Left ventricle myocardium inferior (tissue), 1 donor: ENCODE data around the gene HOXC10. TPM values are rescaled to one million over a fixed set of nuclear protein-coding genes. Genes with fewer than 3 reads are reported as not detected.

Experiments
- DNase-seq: peaks from one replicate; pipeline ENCODE4 v3.0.0-alpha.2; 2020
- H3K27ac ChIP-seq: fragments of 200-600 bp; replicated peaks from 2 replicates; pipeline ENCODE4 v1.8.0; 2021
- H3K27me3 ChIP-seq: fragments of 200-600 bp; 2 replicates; pipeline ENCODE4 v1.8.0; 2021; ENCODE audit warnings: low read depth
- H3K36me3 ChIP-seq: fragments of 200-600 bp; 2 replicates; pipeline ENCODE4 v1.8.0; 2021
- H3K4me1 ChIP-seq: fragments of 200-600 bp; 2 replicates; pipeline ENCODE4 v1.8.0; 2021
- H3K4me3 ChIP-seq: fragments of 200-600 bp; 2 replicates; pipeline ENCODE4 v1.8.0; 2021; ENCODE audit warnings: mild to moderate bottlenecking, moderate library complexity
- H3K9me3 ChIP-seq: fragments of 200-600 bp; replicated peaks from 2 replicates; pipeline ENCODE4 v1.8.0; 2021
- intact Hi-C: fragments of 100-400 bp; cut with micrococcal nuclease; formaldehyde crosslinking; loops from one replicate; pipeline ENCODE4 v1.11.0; 2022
- total RNA-seq: library from RNA; stranded (reverse); fragmentation: NEBNext Ultra II Directional; extraction: Animal tissue kit (Norgen Biotek cat#: 25700); gene quantifications from one replicate; pipeline ENCODE4 v1.2.1, GENCODE V29; 2021
- TF ChIP-seq, protein P1 (sequence below): fragments of 200-600 bp; IDR thresholded peaks from 2 replicates; pipeline ENCODE4 v1.8.0; 2021; ENCODE audit warnings: antibody characterized with exemption, mild to moderate bottlenecking, borderline replicate concordance
- donor health status: DM: no; HTN: yes; CAD: no; lungs with severe emphysema.

The HOXC10 gene
- total RNA-seq, 1 donor from 2014 or later: not detected

DNA sequence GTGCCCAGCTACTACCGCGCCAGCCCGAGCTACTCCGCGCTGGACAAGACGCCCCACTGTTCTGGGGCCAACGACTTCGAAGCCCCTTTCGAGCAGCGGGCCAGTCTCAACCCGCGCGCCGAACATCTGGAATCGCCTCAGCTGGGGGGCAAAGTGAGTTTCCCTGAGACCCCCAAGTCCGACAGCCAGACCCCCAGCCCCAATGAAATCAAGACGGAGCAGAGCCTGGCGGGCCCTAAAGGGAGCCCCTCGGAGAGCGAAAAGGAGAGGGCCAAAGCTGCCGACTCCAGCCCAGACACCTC lies 697 bp downstream of the HOXC10 start:
- TF ChIP-seq, protein P1, sequence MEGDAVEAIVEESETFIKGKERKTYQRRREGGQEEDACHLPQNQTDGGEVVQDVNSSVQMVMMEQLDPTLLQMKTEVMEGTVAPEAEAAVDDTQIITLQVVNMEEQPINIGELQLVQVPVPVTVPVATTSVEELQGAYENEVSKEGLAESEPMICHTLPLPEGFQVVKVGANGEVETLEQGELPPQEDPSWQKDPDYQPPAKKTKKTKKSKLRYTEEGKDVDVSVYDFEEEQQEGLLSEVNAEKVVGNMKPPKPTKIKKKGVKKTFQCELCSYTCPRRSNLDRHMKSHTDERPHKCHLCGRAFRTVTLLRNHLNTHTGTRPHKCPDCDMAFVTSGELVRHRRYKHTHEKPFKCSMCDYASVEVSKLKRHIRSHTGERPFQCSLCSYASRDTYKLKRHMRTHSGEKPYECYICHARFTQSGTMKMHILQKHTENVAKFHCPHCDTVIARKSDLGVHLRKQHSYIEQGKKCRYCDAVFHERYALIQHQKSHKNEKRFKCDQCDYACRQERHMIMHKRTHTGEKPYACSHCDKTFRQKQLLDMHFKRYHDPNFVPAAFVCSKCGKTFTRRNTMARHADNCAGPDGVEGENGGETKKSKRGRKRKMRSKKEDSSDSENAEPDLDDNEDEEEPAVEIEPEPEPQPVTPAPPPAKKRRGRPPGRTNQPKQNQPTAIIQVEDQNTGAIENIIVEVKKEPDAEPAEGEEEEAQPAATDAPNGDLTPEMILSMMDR: no peak
- H3K27ac ChIP-seq: no peak overlapping the region
- intact Hi-C loops: no loop called here
- peaks cover 25% of the 10 kb centered on the region for H3K4me1 ChIP-seq
- no peaks in the 10 kb centered on the region for H3K36me3 ChIP-seq
- DNase-seq: no peak
- peak overlapping the region; percentile 36 for H3K4me3 ChIP-seq
- peaks cover 100% of the 10 kb centered on the region for H3K27me3 ChIP-seq
- H3K9me3 ChIP-seq: no peaks in the 10 kb centered on the region

DNA sequence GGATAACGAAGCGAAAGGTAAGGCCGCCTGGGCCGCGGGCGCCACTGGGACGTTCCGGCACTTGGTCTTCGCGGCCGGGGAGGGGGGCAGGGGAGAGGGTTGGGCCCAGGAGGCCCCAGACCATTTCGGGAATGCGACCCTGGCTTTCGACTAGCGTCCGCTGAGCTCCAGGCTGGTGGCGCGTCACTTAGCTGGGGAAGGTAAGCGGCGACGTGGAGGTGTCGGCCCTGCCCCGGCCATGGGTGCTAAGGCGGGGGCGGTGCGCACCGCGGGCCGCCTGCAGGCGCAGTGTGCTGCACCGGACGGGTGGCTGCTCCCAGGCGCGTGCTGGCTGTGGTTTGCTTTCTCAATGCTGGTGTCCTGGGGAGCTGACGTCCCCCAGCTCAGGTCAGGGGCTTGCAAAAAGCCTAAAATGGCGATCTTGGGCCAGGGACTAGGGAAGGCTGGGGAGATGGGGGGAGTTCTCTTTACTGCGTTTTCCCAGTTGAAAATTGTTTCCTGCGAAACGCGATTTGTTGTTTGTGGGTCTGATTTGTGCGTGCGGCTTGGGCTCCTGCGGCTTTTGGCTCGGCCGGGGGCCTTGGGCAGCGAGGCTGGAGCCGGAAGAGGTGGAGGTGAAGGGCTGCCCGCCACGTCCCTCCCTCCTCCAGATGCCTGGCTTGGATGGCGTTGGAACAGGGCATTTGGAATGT lies 1.2 kb downstream of the HOXC10 start:
- intact Hi-C loops: no loop called here
- H3K36me3 ChIP-seq: no peaks in the 10 kb centered on the region
- no peak for DNase-seq
- peaks cover 25% of the 10 kb centered on the region for H3K4me1 ChIP-seq
- peak overlapping the region; percentile 12 for H3K4me3 ChIP-seq
- H3K9me3 ChIP-seq: no peaks in the 10 kb centered on the region
- TF ChIP-seq, protein P1: no peak
- peaks cover 100% of the 10 kb centered on the region for H3K27me3 ChIP-seq
- H3K27ac ChIP-seq: no peak overlapping the region

DNA sequence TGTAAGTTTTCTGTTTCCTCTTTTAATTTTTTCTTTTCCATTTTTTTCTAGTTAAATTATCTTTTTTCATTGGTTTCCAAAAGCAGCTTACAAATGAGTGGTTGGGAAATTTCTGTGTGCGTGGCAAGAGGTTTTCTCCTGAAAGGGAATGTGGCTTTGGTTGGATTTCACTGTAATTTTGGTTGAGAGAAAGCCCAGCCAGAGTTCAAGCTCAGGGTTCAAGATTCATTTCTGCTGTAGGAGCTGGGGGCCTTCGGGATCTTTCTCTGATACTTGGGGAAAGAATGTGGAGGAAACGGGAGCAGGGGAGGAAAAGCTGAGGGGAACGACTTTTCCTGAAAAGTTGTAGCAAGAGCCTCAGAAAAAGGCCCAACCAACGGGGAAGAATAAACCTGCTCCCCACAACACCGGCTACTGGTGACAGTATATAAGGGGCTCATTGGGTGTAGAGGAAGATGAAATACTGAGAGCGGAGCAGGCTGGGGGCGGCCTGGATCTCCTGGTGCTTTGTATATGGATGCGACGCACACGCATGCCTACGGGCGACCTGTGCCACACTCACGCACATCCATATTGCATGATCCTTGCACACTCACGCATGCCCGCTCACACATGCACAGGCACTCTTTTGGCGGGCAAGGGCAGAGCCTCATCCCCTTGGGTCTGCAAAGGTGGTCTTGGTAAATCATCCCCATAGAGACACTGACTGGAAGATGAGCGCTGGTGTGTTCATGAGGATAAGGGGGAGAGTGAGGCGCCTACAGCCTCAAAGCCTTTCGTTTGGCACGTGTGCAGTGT lies 1.9 kb downstream of the HOXC10 start:
- no peak overlapping the region for H3K27ac ChIP-seq
- H3K4me1 ChIP-seq: peaks cover 25% of the 10 kb centered on the region
- H3K27me3 ChIP-seq: peaks cover 100% of the 10 kb centered on the region
- no peaks in the 10 kb centered on the region for H3K36me3 ChIP-seq
- H3K9me3 ChIP-seq: no peaks in the 10 kb centered on the region
- TF ChIP-seq, protein P1: no peak
- intact Hi-C loops: no loop called here
- no peak for DNase-seq
- no peak overlapping the region for H3K4me3 ChIP-seq

DNA sequence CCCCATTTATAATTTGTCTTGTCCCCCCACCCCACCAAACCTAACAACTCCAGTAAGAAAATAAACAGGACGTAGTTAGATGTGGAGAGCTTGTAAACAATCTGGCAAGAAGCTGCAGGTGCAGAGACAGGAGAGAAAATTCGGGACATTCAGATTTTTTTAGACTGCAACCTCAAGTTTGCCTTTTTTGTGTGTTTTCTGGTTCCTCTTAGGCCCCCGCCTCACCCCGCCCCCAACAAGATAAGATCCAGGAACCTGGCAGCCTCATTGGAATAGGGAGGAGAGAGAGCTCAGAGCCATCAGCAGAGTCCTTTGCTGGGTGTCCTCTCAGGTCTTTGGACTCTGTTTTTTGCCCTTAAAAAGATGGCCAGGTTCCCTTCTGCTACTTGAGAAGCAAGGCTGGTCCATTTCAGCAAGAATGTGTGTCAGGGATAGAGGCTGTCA lies 2.9 kb downstream of the HOXC10 start:
- intact Hi-C loops: no loop called here
- TF ChIP-seq, protein P1: no peak
- DNase-seq: no peak
- Histone ChIP-seq H3K27ac (no peak overlapping the region), H3K4me1 (peaks cover 25% of the 10 kb centered on the region), H3K4me3 (no peak overlapping the region), H3K36me3 (no peaks in the 10 kb centered on the region), H3K9me3 (no peaks in the 10 kb centered on the region), H3K27me3 (peaks cover 100% of the 10 kb centered on the region)

DNA sequence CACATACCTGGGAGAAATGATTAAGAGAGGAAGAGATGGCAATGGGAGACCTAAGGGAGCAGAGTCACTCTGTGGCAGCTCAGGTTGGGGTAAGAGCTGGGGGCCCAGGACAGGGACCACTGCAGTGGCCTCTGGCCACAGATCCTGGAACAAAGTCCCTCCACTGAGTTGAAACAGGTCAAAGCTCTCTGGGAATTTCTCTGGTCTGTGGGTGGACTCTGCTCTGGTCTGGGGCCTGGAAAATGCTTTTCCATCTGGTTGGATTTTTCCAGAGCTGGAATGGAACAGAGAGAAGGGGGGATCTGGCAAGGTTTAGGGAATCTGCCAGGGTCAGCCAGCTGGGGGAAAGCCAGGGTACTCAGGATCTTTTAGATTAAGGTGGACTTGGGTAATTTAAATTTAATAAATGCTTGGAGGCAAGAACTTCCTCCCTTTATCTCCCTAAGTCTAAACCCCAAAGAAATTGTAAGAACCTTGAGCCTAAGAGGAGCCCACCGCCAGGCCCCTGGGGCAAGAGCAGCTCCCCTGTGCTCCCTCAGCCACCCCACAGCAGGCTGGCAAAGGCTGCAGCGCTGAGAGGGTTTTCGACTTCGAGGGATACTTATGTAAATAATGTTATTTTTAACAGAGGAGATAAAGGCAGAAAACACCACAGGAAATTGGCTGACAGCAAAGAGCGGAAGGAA lies 3.7 kb downstream of the HOXC10 start:
- DNase-seq: no peak
- Histone ChIP-seq H3K27ac (no peak overlapping the region), H3K27me3 (peaks cover 100% of the 10 kb centered on the region), H3K36me3 (no peaks in the 10 kb centered on the region), H3K4me1 (peaks cover 25% of the 10 kb centered on the region), H3K9me3 (no peaks in the 10 kb centered on the region), H3K4me3 (no peak overlapping the region)
- TF ChIP-seq, protein P1: no peak
- intact Hi-C loops: no loop called here
